ENCODE measurements around the gene KLRC1.

DNA sequence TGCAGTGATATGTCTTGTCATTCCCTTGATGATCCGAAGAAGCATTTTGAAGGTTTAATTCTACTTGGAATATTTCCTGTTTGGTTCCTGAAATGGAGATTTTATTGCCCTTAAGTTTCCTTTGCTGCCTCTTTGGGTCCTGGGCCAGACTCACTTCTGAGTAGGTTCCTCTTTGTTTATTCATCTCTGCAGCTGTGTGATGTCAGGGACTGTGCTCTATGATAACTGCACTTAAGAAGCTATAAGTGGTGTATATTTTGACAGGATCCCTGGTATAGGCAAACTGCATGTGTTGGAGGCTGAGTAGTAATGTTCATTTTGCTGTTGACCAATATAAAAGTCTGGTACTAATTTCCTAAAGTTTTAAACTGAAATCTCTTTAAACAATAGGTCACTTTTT is 43.8 kb downstream of the KLRC1 start, which contains the start of gene KLRC4:
- TF ChIP-seq CTCF (IDR thresholded peaks at IDR 0.05), result no peak
- TF ChIP-seq POLR2A (IDR thresholded peaks at IDR 0.05), result no peak

Data from esophagus squamous epithelium (tissue), 4 donors.